Left lobe of liver (tissue), 1 donor: ENCODE data around the gene KHDC3L. TPM values are rescaled to one million over a fixed set of nuclear protein-coding genes. Genes with fewer than 3 reads are reported as not detected.

Experiments used
- total RNA-seq: library from RNA; stranded (reverse); gene quantifications from one replicate; pipeline ENCODE4 v1.2.1, GENCODE V29; 2021
- donor health status: DM: no; HTN: yes; CAD: no.

KHDC3L gene
- total RNA-seq, 1 donor from 2014 or later: not detected

Other genes with a start within 250 kb of the KHDC3L start
- not detected for gene KHDC1L, start 137.2 kb upstream of the KHDC3L start, total RNA-seq
- gene KHDC1, start 99.5 kb upstream of the KHDC3L start, total RNA-seq: not detected
- not detected for gene DPPA5, start 8.4 kb upstream of the KHDC3L start, total RNA-seq
- gene OOEP, start 7.2 kb downstream of the KHDC3L start, total RNA-seq: 0.18 TPM
- gene DDX43, start 32.2 kb downstream of the KHDC3L start, total RNA-seq: 0.28 TPM
- gene CGAS, start 89.6 kb downstream of the KHDC3L start, total RNA-seq: 0.35 TPM
- gene MTO1, start 99.1 kb downstream of the KHDC3L start, total RNA-seq: 30.4 TPM
- gene EEF1A1, start 158.4 kb downstream of the KHDC3L start, total RNA-seq: 3,300 TPM